Peyer's patch (tissue), 4 donors: ENCODE data around the gene CALD1. TPM values are rescaled to one million over a fixed set of nuclear protein-coding genes. Genes with fewer than 3 reads are reported as not detected.

Experiments
- DNase-seq, 3 donors: peaks; one replicate each; pipeline ENCODE4 v3.0.0-alpha.2; 2017 to 2019
- H3K27ac ChIP-seq, 4 donors: fragments of 200-600 bp; sonication (generic); one replicate each; pipeline ENCODE4 v1.5.1; 2016 to 2019
- H3K27me3 ChIP-seq, 2 donors: fragments of 200-600 bp; sonication (generic); one replicate each; pipeline ENCODE4 v1.5.1; 2019
- H3K36me3 ChIP-seq, 3 donors: fragments of 200-600 bp; sonication (generic); one replicate each; pipeline ENCODE4 v1.5.1; 2016 to 2019
- H3K4me1 ChIP-seq, 4 donors: fragments of 200-600 bp; sonication (generic); one replicate each; pipeline ENCODE4 v1.5.1; 2016 to 2019
- H3K4me3 ChIP-seq, 4 donors: fragments of 200-600 bp; sonication (generic); 1 replicate in 3 of 4; 2 replicates in 1 of 4; pipeline ENCODE4 v1.5.1; 2016 to 2019; ENCODE audit warnings: mild to moderate bottlenecking in 1 of 4
- H3K9me3 ChIP-seq, 4 donors: fragments of 200-600 bp; sonication (generic); one replicate each; pipeline ENCODE4 v1.5.1; 2016 to 2019; ENCODE audit warnings: mild to moderate bottlenecking in 1 of 4
- POLR2A ChIP-seq, 2 donors: fragments of 450-650 bp; IDR thresholded peaks; one replicate each; pipeline ENCODE4 v1.5.1; 2017; ENCODE audit warnings: antibody characterized with exemption in 2 of 2, mild to moderate bottlenecking in 2 of 2, moderate library complexity in 2 of 2
- total RNA-seq, 4 donors: library from RNA; depleted of rRNA; stranded (reverse); fragments of >200 nt; gene quantifications; one replicate each; pipeline ENCODE4 v1.1.0, GENCODE V29; 2016
- TF ChIP-seq, protein P1 (sequence below), 6 experiments: fragments of 450-650 bp in 4 of 6; fragments of 200-600 bp in 2 of 6; sonication (generic) in 1 of 6; IDR thresholded peaks; one replicate each; pipeline ENCODE4 v1.5.1; 2017 to 2019; ENCODE audit warnings: antibody characterized with exemption in 6 of 6, mild to moderate bottlenecking in 3 of 6, moderate library complexity in 1 of 6

CALD1 gene
- total RNA-seq, 4 donors from 2014 or later = 39.2 to 536 (median 83.1) TPM

DNA sequence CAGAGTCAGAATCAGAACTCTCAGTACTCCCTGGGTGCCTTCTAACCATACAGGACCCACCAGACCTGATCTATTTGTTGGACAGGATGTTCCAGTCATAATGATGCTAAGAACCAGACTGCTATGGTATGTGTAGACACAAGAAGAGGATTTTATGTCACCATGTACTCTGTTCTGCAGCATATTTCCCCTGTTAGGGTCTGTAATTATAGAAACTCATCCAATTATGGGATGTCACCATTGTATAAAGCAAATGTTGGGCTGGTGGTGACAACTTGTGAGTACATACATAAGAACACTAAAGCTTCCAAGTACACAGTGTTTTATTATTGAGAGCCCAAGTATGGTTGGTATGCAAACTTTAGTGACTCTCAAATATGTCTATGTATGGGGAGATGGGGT, 139.8 kb downstream of the CALD1 start:
- DNase-seq = no peak
- Histone ChIP-seq H3K4me3 (no peak overlapping the region), H3K36me3 (no peaks in the 10 kb centered on the region), H3K9me3 (no peaks in the 10 kb centered on the region), H3K4me1 (no peaks in the 10 kb centered on the region), H3K27me3 (no peaks in the 10 kb centered on the region), H3K27ac (peak overlapping the region in 1 of 4 donors; percentile 53)
- no peak for TF ChIP-seq POLR2A (IDR thresholded peaks at IDR 0.05)
- TF ChIP-seq, protein P1, sequence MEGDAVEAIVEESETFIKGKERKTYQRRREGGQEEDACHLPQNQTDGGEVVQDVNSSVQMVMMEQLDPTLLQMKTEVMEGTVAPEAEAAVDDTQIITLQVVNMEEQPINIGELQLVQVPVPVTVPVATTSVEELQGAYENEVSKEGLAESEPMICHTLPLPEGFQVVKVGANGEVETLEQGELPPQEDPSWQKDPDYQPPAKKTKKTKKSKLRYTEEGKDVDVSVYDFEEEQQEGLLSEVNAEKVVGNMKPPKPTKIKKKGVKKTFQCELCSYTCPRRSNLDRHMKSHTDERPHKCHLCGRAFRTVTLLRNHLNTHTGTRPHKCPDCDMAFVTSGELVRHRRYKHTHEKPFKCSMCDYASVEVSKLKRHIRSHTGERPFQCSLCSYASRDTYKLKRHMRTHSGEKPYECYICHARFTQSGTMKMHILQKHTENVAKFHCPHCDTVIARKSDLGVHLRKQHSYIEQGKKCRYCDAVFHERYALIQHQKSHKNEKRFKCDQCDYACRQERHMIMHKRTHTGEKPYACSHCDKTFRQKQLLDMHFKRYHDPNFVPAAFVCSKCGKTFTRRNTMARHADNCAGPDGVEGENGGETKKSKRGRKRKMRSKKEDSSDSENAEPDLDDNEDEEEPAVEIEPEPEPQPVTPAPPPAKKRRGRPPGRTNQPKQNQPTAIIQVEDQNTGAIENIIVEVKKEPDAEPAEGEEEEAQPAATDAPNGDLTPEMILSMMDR (IDR thresholded peaks at IDR 0.05) = no peak

DNA sequence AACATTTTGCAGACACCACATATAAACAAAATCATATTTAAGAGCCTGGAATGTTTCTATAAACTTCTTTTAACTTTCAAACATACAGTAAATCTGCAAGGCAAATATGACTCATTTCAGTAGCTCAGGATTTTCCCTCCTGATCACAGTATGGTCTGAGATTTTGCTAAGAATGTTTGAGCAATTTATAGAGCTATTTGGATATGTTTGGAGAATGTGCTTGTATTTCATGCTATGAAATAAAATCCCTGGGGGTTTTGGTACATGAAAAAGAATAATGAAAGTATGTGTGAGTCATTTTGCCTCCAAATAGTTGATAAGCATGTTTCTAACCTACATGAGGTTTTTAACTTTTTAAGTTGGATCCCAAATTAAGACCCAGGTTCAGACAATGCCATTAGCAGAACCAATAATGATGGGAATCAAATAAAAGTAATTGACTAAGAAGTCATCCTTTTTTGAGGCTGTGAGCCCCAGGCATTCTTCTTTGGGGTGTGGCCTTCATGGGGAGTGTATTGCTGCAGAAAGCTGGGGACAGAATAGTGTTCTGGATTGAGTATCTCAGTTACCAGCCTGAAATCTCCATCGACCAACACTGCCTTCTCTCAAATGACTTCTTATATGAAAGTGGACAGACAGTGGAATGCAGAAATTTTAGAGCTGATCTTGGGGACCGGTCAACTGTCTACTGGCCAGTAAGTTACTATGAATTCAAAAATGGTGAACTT, 140.8 kb downstream of the CALD1 start:
- TF ChIP-seq, protein P1 (IDR thresholded peaks at IDR 0.05) = no peak
- TF ChIP-seq POLR2A (IDR thresholded peaks at IDR 0.05) = no peak
- no peaks in the 10 kb centered on the region for H3K36me3 ChIP-seq
- H3K4me3 ChIP-seq = no peak overlapping the region
- no peaks in the 10 kb centered on the region for H3K4me1 ChIP-seq
- H3K9me3 ChIP-seq = no peaks in the 10 kb centered on the region
- DNase-seq = no peak
- peak overlapping the region in 1 of 4 donors; percentile 17 for H3K27ac ChIP-seq
- H3K27me3 ChIP-seq = no peaks in the 10 kb centered on the region

DNA sequence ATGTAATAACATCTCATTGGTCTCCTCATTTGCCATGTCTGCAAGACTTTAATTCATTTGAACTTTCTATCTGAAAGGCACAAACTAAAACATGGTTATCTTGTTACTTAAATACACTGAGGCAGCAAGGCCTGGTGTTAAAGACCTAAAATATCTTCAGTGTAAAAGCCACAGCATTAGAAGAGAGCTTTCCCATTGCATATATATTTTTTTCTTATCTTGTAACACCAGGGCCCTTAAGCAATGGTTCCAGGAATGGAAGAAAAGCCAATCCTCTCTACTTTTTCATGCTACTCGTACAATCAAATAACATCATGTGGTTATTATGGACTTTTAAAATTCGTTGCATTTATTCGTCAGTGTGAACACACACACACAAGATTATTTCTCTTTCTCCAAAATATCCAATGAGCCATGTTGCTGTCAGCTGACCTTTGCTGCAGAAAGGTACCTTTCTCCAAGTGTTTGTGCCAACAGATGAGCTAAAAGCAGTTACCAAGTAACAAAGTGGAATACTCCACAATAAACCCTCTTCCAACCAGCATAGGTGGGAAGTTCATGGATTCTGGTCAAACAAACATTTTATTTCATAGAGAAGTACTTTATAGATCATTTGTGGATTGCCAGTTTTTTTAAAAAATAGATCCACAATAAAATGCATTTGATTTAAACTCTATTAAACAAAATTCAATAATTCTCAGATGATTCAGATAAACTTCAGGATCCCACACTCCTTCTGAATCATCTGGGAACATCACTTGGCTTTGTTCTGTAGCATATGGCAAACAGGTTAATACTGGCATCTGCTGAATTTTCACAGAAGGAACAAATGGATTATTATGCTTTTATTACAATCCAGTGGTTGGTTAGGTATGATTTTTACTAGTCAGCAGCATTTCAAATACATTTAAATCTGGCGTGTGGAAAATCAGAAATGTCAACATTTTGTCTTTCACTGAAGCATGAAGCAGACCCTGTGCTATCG, 143.6 kb downstream of the CALD1 start:
- no peaks in the 10 kb centered on the region for H3K27me3 ChIP-seq
- no peaks in the 10 kb centered on the region for H3K9me3 ChIP-seq
- H3K4me1 ChIP-seq = no peaks in the 10 kb centered on the region
- H3K36me3 ChIP-seq = no peaks in the 10 kb centered on the region
- H3K27ac ChIP-seq = no peak overlapping the region
- H3K4me3 ChIP-seq = no peak overlapping the region
- TF ChIP-seq, protein P1 (IDR thresholded peaks at IDR 0.05) = no peak
- TF ChIP-seq POLR2A (IDR thresholded peaks at IDR 0.05) = no peak
- no peak for DNase-seq

DNA sequence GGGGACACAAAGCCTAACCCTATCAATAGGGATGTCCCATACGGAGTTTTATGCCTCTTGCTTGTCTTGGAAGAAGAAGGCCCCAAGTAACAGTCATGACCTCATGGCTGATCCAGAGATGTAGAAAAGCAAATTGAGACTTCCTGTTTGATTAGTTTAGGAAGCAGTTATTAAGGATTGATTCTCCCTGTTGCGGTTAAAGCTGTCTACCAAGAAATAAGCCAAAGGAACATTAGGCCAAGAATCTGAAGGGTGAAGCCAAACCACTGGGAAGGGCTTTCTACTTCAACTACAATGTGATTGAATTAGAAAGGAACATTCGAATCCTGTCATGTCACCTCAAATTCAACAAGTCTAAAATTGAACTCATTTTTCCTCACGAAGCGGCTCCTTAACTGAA, 146.3 kb downstream of the CALD1 start:
- DNase-seq = no peak
- TF ChIP-seq, protein P1 (IDR thresholded peaks at IDR 0.05) = no peak
- TF ChIP-seq POLR2A (IDR thresholded peaks at IDR 0.05) = no peak
- Histone ChIP-seq H3K36me3 (peaks cover 0 to 3% (median 0%) of the 10 kb centered on the region in 3 donors), H3K4me3 (no peak overlapping the region), H3K27ac (no peak overlapping the region), H3K27me3 (no peaks in the 10 kb centered on the region), H3K9me3 (no peaks in the 10 kb centered on the region), H3K4me1 (no peaks in the 10 kb centered on the region)

DNA sequence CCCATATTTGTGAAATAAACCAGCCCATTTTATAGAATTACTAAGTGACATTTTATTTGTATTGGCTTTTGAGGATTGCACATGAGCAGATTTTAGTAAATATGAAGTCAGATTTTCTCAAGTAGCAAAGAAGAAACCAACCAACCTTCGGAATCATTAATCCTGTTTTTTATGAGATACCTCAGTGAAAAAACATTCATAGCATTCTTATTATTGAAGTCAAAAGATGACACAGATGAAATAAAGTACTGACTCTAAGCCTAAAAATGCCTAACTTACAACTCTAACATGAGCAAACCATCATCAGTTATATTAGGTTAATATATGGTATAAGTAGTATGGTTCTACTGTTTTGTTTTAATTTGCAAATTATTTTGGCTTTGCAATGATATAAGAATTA, 147.0 kb downstream of the CALD1 start:
- Histone ChIP-seq H3K4me3 (no peak overlapping the region), H3K27me3 (no peaks in the 10 kb centered on the region), H3K4me1 (no peaks in the 10 kb centered on the region), H3K9me3 (no peaks in the 10 kb centered on the region), H3K36me3 (peaks cover 0 to 3% (median 0%) of the 10 kb centered on the region in 3 donors), H3K27ac (no peak overlapping the region)
- TF ChIP-seq, protein P1 (IDR thresholded peaks at IDR 0.05) = no peak
- no peak for TF ChIP-seq POLR2A (IDR thresholded peaks at IDR 0.05)
- no peak for DNase-seq
